Breast epithelium (tissue), 4 donors: Measurements from ENCODE around the gene UBASH3B. TPM values are rescaled to one million over a fixed set of nuclear protein-coding genes. Genes with fewer than 3 reads are reported as not detected.

ENCODE experiments used
- DNase-seq, 2 donors: peaks; one replicate each; pipeline ENCODE4 v3.0.0-alpha.2; 2019; ENCODE audit warnings: low spot score in 2 of 2
- H3K27ac ChIP-seq, 2 donors: fragments of 200-600 bp; sonication (generic) in 1 of 2; one replicate each; pipeline ENCODE4 v1.5.1; 2016 to 2019; ENCODE audit warnings: mild to moderate bottlenecking in 1 of 2
- H3K27me3 ChIP-seq, 2 donors: fragments of 200-600 bp; sonication (generic) in 1 of 2; one replicate each; pipeline versions ENCODE4 v1.5.1 to v1.6.0; 2017 to 2019; ENCODE audit warnings: control low read depth in 1 of 2, mild to moderate bottlenecking in 1 of 2
- H3K36me3 ChIP-seq: fragments of 200-600 bp; one replicate; pipeline ENCODE4 v1.5.1; 2019
- H3K4me1 ChIP-seq, 2 donors: fragments of 200-600 bp; sonication (generic); one replicate each; pipeline ENCODE4 v1.5.1; 2016 to 2019; ENCODE audit warnings: control low read depth in 1 of 2
- H3K4me3 ChIP-seq, 3 donors: fragments of 200-600 bp; sonication (generic); 1 replicate in 2 of 3; 2 replicates in 1 of 3; pipeline ENCODE4 v1.5.1; 2016 to 2019; ENCODE audit warnings: mild to moderate bottlenecking in 3 of 3, moderate library complexity in 2 of 3
- H3K9me3 ChIP-seq, 2 donors: fragments of 200-600 bp; sonication (generic) in 1 of 2; one replicate each; pipeline ENCODE4 v1.5.1; 2016 to 2019; ENCODE audit warnings: control low read depth in 1 of 2
- CTCF ChIP-seq, 3 donors: fragments of 450-650 bp; IDR thresholded peaks; one replicate each; pipeline ENCODE4 v1.5.1; 2016 to 2017; ENCODE audit warnings: antibody characterized with exemption in 3 of 3, mild to moderate bottlenecking in 3 of 3, moderate library complexity in 3 of 3
- POLR2A ChIP-seq: fragments of 450-650 bp; IDR thresholded peaks from one replicate; pipeline ENCODE4 v1.6.1; 2016; ENCODE audit warnings: antibody characterized with exemption, mild to moderate bottlenecking, moderate library complexity
- POLR2AphosphoS5 ChIP-seq, 3 donors: sonication (generic); formaldehyde crosslinking; IDR thresholded peaks; one replicate each; pipeline ENCODE4 v1.6.1; 2017; ENCODE audit warnings: antibody characterized with exemption in 3 of 3
- intact Hi-C: fragments of 100-400 bp; cut with DNase I; formaldehyde crosslinking; loops from one replicate; pipeline ENCODE4 v1.15.1; 2023; ENCODE audit warnings: low total_unique reads
- total RNA-seq, 3 donors: library from RNA; depleted of rRNA; stranded (reverse); fragments of >200 nt; gene quantifications; one replicate each; pipeline ENCODE4 v1.1.0, GENCODE V29; 2016

UBASH3B gene
- total RNA-seq, 3 donors from 2014 or later: 4.7 to 6.2 (median 4.8) TPM

GRCh38 chr11:122781378-122782195 lies 126.1 kb downstream of the UBASH3B start:
- no peaks in the 10 kb centered on the region for H3K36me3 ChIP-seq
- no peaks in the 10 kb centered on the region for H3K27me3 ChIP-seq
- no peaks in the 10 kb centered on the region for H3K4me1 ChIP-seq
- peak; percentile 83 to 86 for DNase-seq
- H3K4me3 ChIP-seq: no peak overlapping the region
- intact Hi-C loops: loop anchor here (5.0 kb wide), 1 partner anchor 114 kb away; no protein-coding TSS in a partner anchor
- no peaks in the 10 kb centered on the region for H3K9me3 ChIP-seq
- TF ChIP-seq POLR2AphosphoS5 (IDR thresholded peaks at IDR 0.05) (peak; percentile 12 to 64 (median 61)), POLR2A (no peak), CTCF (IDR thresholded peaks at IDR 0.05) (peak; percentile 93 to 96 (median 94))
- H3K27ac ChIP-seq: no peak overlapping the region

- no peaks in the 10 kb centered on the region for H3K9me3 ChIP-seq
- H3K4me1 ChIP-seq: no peaks in the 10 kb centered on the region
- intact Hi-C loops: loop anchor here (5.0 kb wide), 1 partner anchor 115 kb away; no protein-coding TSS in a partner anchor
- no peaks in the 10 kb centered on the region for H3K36me3 ChIP-seq
- no peak for TF ChIP-seq CTCF (IDR thresholded peaks at IDR 0.05)
- no peak for TF ChIP-seq POLR2AphosphoS5 (IDR thresholded peaks at IDR 0.05)
- no peak for TF ChIP-seq POLR2A
- no peak overlapping the region for H3K27ac ChIP-seq
- no peaks in the 10 kb centered on the region for H3K27me3 ChIP-seq
- H3K4me3 ChIP-seq: no peak overlapping the region
- DNase-seq: no peak
Observed at GRCh38 chr11:122782222-122782621, 126.7 kb downstream of the UBASH3B start.

GRCh38 chr11:122784325-122784955 lies 128.9 kb downstream of the UBASH3B start:
- TF ChIP-seq POLR2A: no peak
- no peak for TF ChIP-seq CTCF (IDR thresholded peaks at IDR 0.05)
- TF ChIP-seq POLR2AphosphoS5 (IDR thresholded peaks at IDR 0.05): peak in 1 of 3 donors; percentile 18
- H3K9me3 ChIP-seq: no peaks in the 10 kb centered on the region
- H3K27ac ChIP-seq: peak overlapping the region; percentile 80 to 83
- H3K27me3 ChIP-seq: no peaks in the 10 kb centered on the region
- no peak overlapping the region for H3K4me3 ChIP-seq
- no peaks in the 10 kb centered on the region for H3K4me1 ChIP-seq
- H3K36me3 ChIP-seq: no peaks in the 10 kb centered on the region
- DNase-seq: peak in 1 of 2 donors; percentile 49
- intact Hi-C loops: loop anchor here (5.0 kb wide), 1 partner anchor 117 kb away; no protein-coding TSS in a partner anchor

- H3K9me3 ChIP-seq: no peaks in the 10 kb centered on the region
- no peaks in the 10 kb centered on the region for H3K27me3 ChIP-seq
- no peaks in the 10 kb centered on the region for H3K36me3 ChIP-seq
- intact Hi-C loops: no loop called here
- TF ChIP-seq CTCF (IDR thresholded peaks at IDR 0.05) (no peak), POLR2AphosphoS5 (IDR thresholded peaks at IDR 0.05) (peak in 1 of 3 donors; percentile 0)
- H3K27ac ChIP-seq: peak overlapping the region; percentile 80 to 83
- H3K4me1 ChIP-seq: no peaks in the 10 kb centered on the region
- DNase-seq: no peak
- no peak overlapping the region for H3K4me3 ChIP-seq
Observed at GRCh38 chr11:122785031-122785541, 129.6 kb downstream of the UBASH3B start.

GRCh38 chr11:122786896-122787295 lies 131.4 kb downstream of the UBASH3B start:
- Histone ChIP-seq H3K36me3 (no peaks in the 10 kb centered on the region), H3K4me3 (no peak overlapping the region), H3K9me3 (no peaks in the 10 kb centered on the region), H3K27ac (peak overlapping the region; percentile 46 to 65), H3K4me1 (no peaks in the 10 kb centered on the region), H3K27me3 (no peaks in the 10 kb centered on the region)
- intact Hi-C loops: no loop called here
- DNase-seq: peak in 1 of 2 donors; percentile 47
- no peak for TF ChIP-seq POLR2A
- TF ChIP-seq POLR2AphosphoS5 (IDR thresholded peaks at IDR 0.05): no peak
- TF ChIP-seq CTCF (IDR thresholded peaks at IDR 0.05): no peak
